T-cell (primary cell): ENCODE data around the gene CCDC149. TPM values are rescaled to one million over a fixed set of nuclear protein-coding genes. Genes with fewer than 3 reads are reported as not detected.

ENCODE experiments used
- ATAC-seq, 4 experiments: fragments of 200-7000 bp in 3 of 4; fragments of 150-1000 bp in 1 of 4; cut with Tn5 transposase; replicated peaks in 1 of 4; 1 replicate in 3 of 4; 2 replicates in 1 of 4; pipeline ENCODE4 v1.10.0; 2021; ENCODE audit warnings: moderate library complexity in 3 of 4, mild to moderate bottlenecking in 2 of 4, moderate number of reproducible peaks in 1 of 4
- CTCF ChIA-PET, 2 donors: fragments of 300-600 bp; sonication (Branson Sonifier 250); formaldehyde crosslinking; loops; one replicate each; lab custom pipeline; 2022; ENCODE audit warnings: antibody characterized with exemption in 2 of 2; lab: Charles Lee
- POLR2A ChIA-PET, 2 donors: fragments of 300-600 bp; sonication (Branson Sonifier 250); formaldehyde crosslinking; loops; one replicate each; lab custom pipeline; 2022; ENCODE audit warnings: antibody characterized with exemption in 2 of 2; lab: Charles Lee
- DNase-seq, 35 experiments: peaks; one replicate each; pipeline versions ENCODE4 v3.0.0 to v3.0.0-alpha.2; 2013 to 2023
- H3K27ac ChIP-seq: one replicate; pipeline ENCODE4 v1.5.1; 2013; ENCODE audit warnings: low read length
- H3K27me3 ChIP-seq, 2 experiments: replicated peaks in 1 of 2; 1 replicate in 1 of 2; 2 replicates in 1 of 2; pipeline versions ENCODE4 v1.6.1 to v1.7.0; 2013; ENCODE audit warnings: low read length in 1 of 2, mixed read lengths in 1 of 2; ENCODE audit not compliant: control insufficient read depth in 2 of 2, insufficient read depth in 2 of 2; ENCODE audit errors: extremely low read depth in 1 of 2
- H3K36me3 ChIP-seq, 2 donors: 1 replicate in 1 of 2; 2 replicates in 1 of 2; pipeline versions ENCODE4 v1.6.1 to v1.7.0; 2013; ENCODE audit warnings: low read length in 1 of 2; ENCODE audit not compliant: control insufficient read depth in 2 of 2, insufficient read depth in 1 of 2; ENCODE audit errors: extremely low read depth in 1 of 2
- H3K4me1 ChIP-seq, 2 experiments: 1 replicate in 1 of 2; 2 replicates in 1 of 2; pipeline versions ENCODE4 v1.6.1 to v1.7.0; 2013; ENCODE audit warnings: low read length in 2 of 2, mixed read lengths in 1 of 2; ENCODE audit not compliant: insufficient read depth in 2 of 2, control insufficient read depth in 1 of 2; ENCODE audit errors: extremely low read depth in 1 of 2
- H3K4me3 ChIP-seq, 2 donors: 1 replicate in 1 of 2; 2 replicates in 1 of 2; pipeline versions ENCODE4 v1.5.1 to v1.7.0; 2013; ENCODE audit warnings: mild to moderate bottlenecking in 2 of 2, low read length in 1 of 2, moderate library complexity in 1 of 2; ENCODE audit not compliant: control insufficient read depth in 1 of 2; ENCODE audit errors: extremely low read depth in 1 of 2
- H3K9me3 ChIP-seq: 2 replicates; pipeline ENCODE4 v1.7.0; 2013
- H3K27ac Mint-ChIP-seq, 2 donors: one replicate each; pipeline ENCODE4 v1.8.0; 2020 to 2021; ENCODE audit warnings: mild to moderate bottlenecking in 2 of 2, mixed read lengths in 2 of 2
- H3K27me3 Mint-ChIP-seq, 2 donors: one replicate each; pipeline ENCODE4 v1.8.0; 2021 to 2022; ENCODE audit warnings: mixed read lengths in 2 of 2
- H3K36me3 Mint-ChIP-seq: one replicate; pipeline ENCODE4 v1.8.0; 2021; ENCODE audit warnings: mixed read lengths
- H3K4me1 Mint-ChIP-seq, 3 donors: one replicate each; pipeline ENCODE4 v1.8.0; 2020 to 2022; ENCODE audit warnings: mixed read lengths in 3 of 3, mild to moderate bottlenecking in 1 of 3
- H3K4me3 Mint-ChIP-seq, 3 donors: one replicate each; pipeline ENCODE4 v1.8.0; 2020 to 2022; ENCODE audit warnings: mild to moderate bottlenecking in 3 of 3, mixed read lengths in 3 of 3, moderate library complexity in 3 of 3
- H3K9me3 Mint-ChIP-seq, 3 donors: one replicate each; pipeline ENCODE4 v1.8.0; 2020 to 2022; ENCODE audit warnings: mixed read lengths in 3 of 3
- WGBS: methylation state at CpG from one replicate; pipeline ENCODE4 v1.1.5; 2013; ENCODE audit warnings: missing lambda C conversion rate; ENCODE audit not compliant: insufficient coverage; 5-methylcytosine and 5-hydroxymethylcytosine counted together
- total RNA-seq, 35 experiments: library from RNA in 6 of 35; stranded (reverse) in 6 of 35; fragments of 120-200 nt in 1 of 35; gene quantifications; one replicate each; pipeline versions ENCODE4 v1.2.1 to v1.2.4 and lab custom pipeline; 2013 to 2026

Gene CCDC149
- total RNA-seq, 5 donors from 2014 or later (not counting 1 experiment from before 2014, with no cell fraction given): 0.20 to 0.41 (median 0.25) TPM; not detected in 2

DNA sequence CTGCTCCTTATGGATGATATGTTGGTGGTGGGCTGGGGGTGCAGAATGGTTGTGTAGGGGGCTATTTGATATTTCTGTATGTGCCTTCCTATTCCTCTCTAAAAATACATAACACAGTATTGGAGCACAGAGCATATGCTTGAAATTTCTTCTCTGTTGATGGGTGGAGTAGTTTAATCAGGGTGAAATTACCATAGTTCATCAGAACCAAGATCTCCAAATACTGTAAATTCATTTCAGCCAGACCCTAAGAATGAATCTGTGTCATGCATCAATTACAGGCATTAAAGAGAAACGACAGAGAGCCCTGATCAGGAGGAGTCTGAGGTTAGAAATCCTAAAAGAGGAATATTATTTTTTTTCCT is 25.1 kb upstream of the CCDC149 start:
- no CpG with 5 or more reads among the region's 1 CpG for WGBS
- H3K9me3 ChIP-seq: no peaks in the 10 kb centered on the region
- H3K9me3 Mint-ChIP-seq: peaks cover 5 to 25% (median 22%) of the 10 kb centered on the region in 3 donors
- H3K4me1 ChIP-seq: no peaks in the 10 kb centered on the region
- no peak overlapping the region for H3K27ac Mint-ChIP-seq
- H3K27me3 ChIP-seq: no peaks in the 10 kb centered on the region
- no peak overlapping the region for H3K27ac ChIP-seq
- no peaks in the 10 kb centered on the region for H3K36me3 Mint-ChIP-seq
- no peaks in the 10 kb centered on the region for H3K4me1 Mint-ChIP-seq
- no peaks in the 10 kb centered on the region for H3K36me3 ChIP-seq
- DNase-seq (no peak), ATAC-seq (no peak)
- no peak overlapping the region for H3K4me3 Mint-ChIP-seq
- ChIA-PET POLR2A (no interaction called here), CTCF (interaction anchor here in 1 of 2 donors (0.7 kb wide), 1 partner anchor 23 kb away, joined by 3 read pairs; no protein-coding TSS in a partner anchor)
- H3K27me3 Mint-ChIP-seq: peaks cover 9 to 14% of the 10 kb centered on the region in 2 donors
- no peak overlapping the region for H3K4me3 ChIP-seq

- Mint-ChIP-seq H3K4me1 (no peaks in the 10 kb centered on the region), H3K4me3 (no peak overlapping the region), H3K27ac (no peak overlapping the region), H3K27me3 (peaks cover 9 to 14% of the 10 kb centered on the region in 2 donors), H3K36me3 (no peaks in the 10 kb centered on the region), H3K9me3 (peaks cover 3 to 27% (median 25%) of the 10 kb centered on the region in 3 donors)
- Histone ChIP-seq H3K27me3 (no peaks in the 10 kb centered on the region), H3K4me1 (no peaks in the 10 kb centered on the region), H3K27ac (no peak overlapping the region), H3K36me3 (no peaks in the 10 kb centered on the region), H3K4me3 (no peak overlapping the region), H3K9me3 (no peaks in the 10 kb centered on the region)
- DNase-seq: no peak
- ChIA-PET CTCF (no interaction called here), POLR2A (no interaction called here)
- ATAC-seq: no peak
- WGBS: 78% methylated on average over 2 of the region's 5 CpGs
Measured at GRCh38 chr4:24937176-24937916, 24.5 kb upstream of the CCDC149 start.

GRCh38 chr4:24935856-24936255 is 23.0 kb upstream of the CCDC149 start:
- Mint-ChIP-seq H3K36me3 (no peaks in the 10 kb centered on the region), H3K4me3 (no peak overlapping the region), H3K27me3 (peaks cover 9 to 14% of the 10 kb centered on the region in 2 donors), H3K27ac (no peak overlapping the region), H3K9me3 (peaks cover 3 to 27% (median 25%) of the 10 kb centered on the region in 3 donors), H3K4me1 (no peaks in the 10 kb centered on the region)
- Histone ChIP-seq H3K4me3 (no peak overlapping the region), H3K36me3 (no peaks in the 10 kb centered on the region), H3K27me3 (no peaks in the 10 kb centered on the region), H3K4me1 (no peaks in the 10 kb centered on the region), H3K27ac (no peak overlapping the region), H3K9me3 (no peaks in the 10 kb centered on the region)
- no peak for DNase-seq
- POLR2A ChIA-PET: no interaction called here
- ATAC-seq: no peak
- CTCF ChIA-PET: no interaction called here
- 90% methylated on average over 1 of the region's 2 CpGs for WGBS

- Mint-ChIP-seq H3K36me3 (no peaks in the 10 kb centered on the region), H3K9me3 (peaks cover 3 to 22% (median 18%) of the 10 kb centered on the region in 3 donors), H3K4me1 (no peaks in the 10 kb centered on the region), H3K27me3 (peaks cover 14 to 15% of the 10 kb centered on the region in 2 donors), H3K27ac (no peak overlapping the region), H3K4me3 (no peak overlapping the region)
- Histone ChIP-seq H3K27me3 (no peaks in the 10 kb centered on the region), H3K27ac (no peak overlapping the region), H3K9me3 (no peaks in the 10 kb centered on the region), H3K36me3 (no peaks in the 10 kb centered on the region), H3K4me1 (no peaks in the 10 kb centered on the region), H3K4me3 (no peak overlapping the region)
- no peak for DNase-seq
- ATAC-seq: no peak
- POLR2A ChIA-PET: no interaction called here
- CTCF ChIA-PET: no interaction called here
Measured at GRCh38 chr4:24934311-24934710, 21.5 kb upstream of the CCDC149 start.

- no peak overlapping the region for H3K4me3 Mint-ChIP-seq
Measured at GRCh38 chr4:24933684-24934275, 20.9 kb upstream of the CCDC149 start.

GRCh38 chr4:24932515-24933225 is 19.8 kb upstream of the CCDC149 start:
- Histone ChIP-seq H3K27ac (no peak overlapping the region), H3K4me1 (no peaks in the 10 kb centered on the region), H3K27me3 (no peaks in the 10 kb centered on the region), H3K9me3 (no peaks in the 10 kb centered on the region), H3K36me3 (no peaks in the 10 kb centered on the region), H3K4me3 (no peak overlapping the region)
- ATAC-seq (no peak), DNase-seq (no peak)
- Mint-ChIP-seq H3K9me3 (peaks cover 0 to 18% (median 12%) of the 10 kb centered on the region in 3 donors), H3K27ac (no peak overlapping the region), H3K4me1 (no peaks in the 10 kb centered on the region), H3K36me3 (no peaks in the 10 kb centered on the region), H3K27me3 (peaks cover 15% of the 10 kb centered on the region in 2 donors), H3K4me3 (no peak overlapping the region)
- WGBS: no CpG with 5 or more reads among the region's 2 CpGs
- POLR2A ChIA-PET: no interaction called here
- CTCF ChIA-PET: no interaction called here

More at GRCh38 chr4:24933684-24934275, 20.9 kb upstream of the CCDC149 start:
- ChIA-PET CTCF (no interaction called here), POLR2A (no interaction called here)
- no peaks in the 10 kb centered on the region for H3K36me3 Mint-ChIP-seq
- DNase-seq: no peak
- no peak for ATAC-seq
- H3K4me1 Mint-ChIP-seq: no peaks in the 10 kb centered on the region
- Histone ChIP-seq H3K4me3 (no peak overlapping the region), H3K27ac (no peak overlapping the region), H3K9me3 (no peaks in the 10 kb centered on the region), H3K4me1 (no peaks in the 10 kb centered on the region), H3K27me3 (no peaks in the 10 kb centered on the region), H3K36me3 (no peaks in the 10 kb centered on the region)
- peaks cover 14 to 15% of the 10 kb centered on the region in 2 donors for H3K27me3 Mint-ChIP-seq
- H3K27ac Mint-ChIP-seq: no peak overlapping the region
- WGBS: no CpG with 5 or more reads among the region's 1 CpG
- peaks cover 3 to 22% (median 18%) of the 10 kb centered on the region in 3 donors for H3K9me3 Mint-ChIP-seq
